ENCODE results near the gene TOMM70. TPM values are rescaled to one million over a fixed set of nuclear protein-coding genes. Genes with fewer than 3 reads are reported as not detected.
"Not testable (repeated sequence)": the region's sequence is repeated elsewhere in the genome, so short reads cannot be mapped to it uniquely, and the experiment has no call there.

Gene TOMM70
- total RNA-seq, 1 experiment from 2014 or later, result 62.2 TPM

DNA sequence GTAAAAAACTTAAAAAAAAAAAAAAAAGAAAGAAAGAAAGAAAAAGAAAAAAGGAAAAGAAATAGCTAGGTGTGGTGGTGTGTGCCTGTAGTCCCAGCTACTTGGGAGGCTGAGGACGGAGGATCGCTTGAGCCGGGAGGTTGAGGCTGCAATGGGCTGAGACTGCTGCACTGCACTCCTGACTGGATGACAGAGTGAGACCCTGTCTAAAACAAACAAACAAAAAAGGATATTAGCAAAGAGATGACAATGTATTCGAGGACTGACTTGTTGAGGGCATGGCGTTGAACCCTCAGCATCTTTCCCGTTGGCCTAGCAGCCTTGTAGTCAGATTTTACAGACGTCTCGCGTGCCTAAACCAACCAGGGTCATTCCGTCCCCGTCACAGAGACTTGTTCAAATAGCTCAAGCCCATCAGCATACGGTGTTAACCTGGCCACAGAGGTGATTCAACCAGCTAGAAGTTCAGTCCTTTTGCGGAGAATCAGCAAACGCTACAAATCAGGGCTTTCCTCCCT lies 66.9 kb downstream of the TOMM70 start:
- no peak for DNase-seq
- Histone ChIP-seq H3K36me3 (replicated peaks; ENCODE audit: control insufficient read depth, insufficient read depth, low read length) (no peaks in the 10 kb centered on the region), H3K27me3 (ENCODE audit: control insufficient read depth, insufficient read depth, low read length) (no peaks in the 10 kb centered on the region), H3K4me3 (ENCODE audit: insufficient read depth, low read depth, low read length) (peak overlapping the region; percentile 72)

DNA sequence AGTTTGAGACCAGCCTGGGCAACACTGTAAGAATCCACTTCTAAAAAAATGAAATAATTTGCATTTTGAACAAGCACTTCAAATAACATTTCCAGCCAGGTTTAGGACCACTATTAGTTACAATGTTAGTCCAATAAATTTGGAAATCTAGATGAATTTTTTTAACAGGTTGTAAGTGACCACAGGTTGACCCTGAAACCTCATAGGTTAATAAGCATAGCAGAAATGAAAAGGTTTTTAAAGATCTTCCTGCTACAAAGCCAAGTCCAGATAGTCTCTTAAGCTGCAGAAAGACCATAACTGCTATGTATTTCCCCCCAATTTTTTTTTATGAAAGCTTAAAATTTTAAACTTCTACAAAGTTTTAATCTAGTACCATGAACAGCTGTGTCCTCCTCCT lies 67.8 kb downstream of the TOMM70 start:
- Histone ChIP-seq H3K4me3 (ENCODE audit: insufficient read depth, low read depth, low read length) (no peak overlapping the region), H3K27me3 (ENCODE audit: control insufficient read depth, insufficient read depth, low read length) (no peaks in the 10 kb centered on the region), H3K36me3 (replicated peaks; ENCODE audit: control insufficient read depth, insufficient read depth, low read length) (no peaks in the 10 kb centered on the region)
- no peak for DNase-seq

DNA sequence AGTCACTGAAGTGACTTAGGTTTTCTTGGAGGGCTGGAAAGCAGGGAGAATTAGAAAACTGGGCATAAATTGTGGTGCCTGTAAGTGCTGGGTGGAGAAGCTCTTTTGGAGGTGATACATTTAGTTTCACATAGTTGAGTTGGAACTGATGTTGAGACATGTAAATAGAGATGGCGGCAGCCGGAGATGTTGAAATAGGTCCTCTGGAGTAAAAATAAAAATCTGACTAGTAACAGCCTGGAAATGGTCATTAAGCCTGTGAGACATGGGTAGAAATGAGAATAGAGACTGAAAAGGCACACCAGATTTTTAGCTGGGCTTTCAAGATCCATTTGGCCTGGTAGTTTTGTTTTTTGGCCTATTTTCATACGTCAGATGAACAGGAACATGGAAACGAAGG lies 69.2 kb downstream of the TOMM70 start:
- Histone ChIP-seq H3K36me3 (replicated peaks; ENCODE audit: control insufficient read depth, insufficient read depth, low read length) (no peaks in the 10 kb centered on the region), H3K4me3 (ENCODE audit: insufficient read depth, low read depth, low read length) (no peak overlapping the region), H3K27me3 (ENCODE audit: control insufficient read depth, insufficient read depth, low read length) (no peaks in the 10 kb centered on the region)
- no peak for DNase-seq

DNA sequence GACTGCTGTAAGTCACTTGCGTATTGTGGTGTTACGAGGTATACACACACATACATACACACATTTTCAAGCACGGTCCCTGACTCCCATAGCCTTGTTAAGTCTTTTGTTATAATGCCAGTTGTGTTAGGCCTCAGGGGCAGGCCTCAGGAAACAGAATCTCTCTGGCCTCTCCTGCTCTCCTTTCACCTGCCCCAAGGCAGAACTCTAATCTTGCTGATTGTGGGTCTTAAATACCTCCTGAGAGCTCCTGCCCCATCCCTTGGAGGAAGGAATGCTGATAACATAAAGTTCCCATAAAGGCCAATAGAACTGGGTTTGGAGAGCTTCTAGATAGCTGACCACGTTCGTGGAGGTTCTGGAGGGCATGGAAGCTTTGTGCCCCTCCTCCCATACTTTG lies 70.2 kb downstream of the TOMM70 start:
- no peak overlapping the region for H3K4me3 ChIP-seq (ENCODE audit: insufficient read depth, low read depth, low read length)
- no peaks in the 10 kb centered on the region for H3K36me3 ChIP-seq (replicated peaks; ENCODE audit: control insufficient read depth, insufficient read depth, low read length)
- no peaks in the 10 kb centered on the region for H3K27me3 ChIP-seq (ENCODE audit: control insufficient read depth, insufficient read depth, low read length)
- DNase-seq, result no peak

DNA sequence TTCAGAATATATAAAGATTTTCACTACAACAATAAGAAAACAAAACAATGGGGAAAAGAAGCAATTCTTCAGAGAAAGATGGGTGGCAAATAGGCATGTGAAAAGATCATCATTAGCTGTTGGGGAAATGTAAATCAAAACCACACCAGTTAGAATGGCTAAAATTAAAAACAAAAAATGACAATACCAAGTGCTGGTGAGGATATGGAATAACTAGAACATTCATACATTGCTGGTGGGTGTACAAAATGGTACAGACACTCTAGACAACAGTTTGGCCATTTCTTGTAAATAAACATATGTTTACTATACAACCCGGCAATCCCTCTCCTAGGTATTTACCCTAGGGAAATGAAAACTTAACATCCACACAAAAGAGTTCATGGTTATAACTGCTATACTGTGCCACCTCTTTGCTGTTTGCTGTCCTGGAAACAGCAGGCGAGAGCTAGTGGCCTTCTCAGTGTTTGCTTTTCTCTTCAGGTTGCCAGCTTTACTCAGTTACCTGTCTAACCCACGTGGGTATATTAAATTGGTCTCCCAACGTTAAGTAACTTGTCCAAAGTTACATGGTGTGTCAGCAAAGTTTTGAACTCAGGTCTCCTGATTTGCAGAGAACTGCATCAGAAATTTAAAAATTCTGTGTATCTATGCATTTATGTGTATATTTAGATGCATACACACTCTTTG lies 70.9 kb downstream of the TOMM70 start:
- H3K36me3 ChIP-seq (replicated peaks; ENCODE audit: control insufficient read depth, insufficient read depth, low read length), result no peaks in the 10 kb centered on the region
- DNase-seq, result no peak
- no peaks in the 10 kb centered on the region for H3K27me3 ChIP-seq (ENCODE audit: control insufficient read depth, insufficient read depth, low read length)
- no peak overlapping the region for H3K4me3 ChIP-seq (ENCODE audit: insufficient read depth, low read depth, low read length)

DNA sequence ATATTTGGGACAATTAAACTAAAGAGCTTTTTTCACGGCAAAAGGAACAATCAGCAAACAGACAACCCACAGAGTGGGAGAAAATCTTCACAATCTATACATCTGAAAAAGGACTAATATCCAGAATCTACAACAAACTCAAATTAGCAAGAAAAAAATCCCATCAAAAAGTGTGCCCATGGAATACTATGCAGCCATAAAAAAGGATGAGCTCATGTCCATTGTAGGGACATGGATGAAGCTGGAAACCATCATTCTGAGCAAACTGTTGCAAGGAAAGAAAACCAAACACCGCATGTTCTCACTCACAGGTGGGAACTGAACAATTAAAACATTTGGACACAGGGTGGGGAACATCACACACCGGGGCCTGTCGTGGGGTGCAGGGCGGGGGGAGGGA lies 73.5 kb downstream of the TOMM70 start:
- not testable (repeated sequence) for H3K4me3 ChIP-seq (ENCODE audit: insufficient read depth, low read depth, low read length); H3K36me3 ChIP-seq (replicated peaks; ENCODE audit: control insufficient read depth, insufficient read depth, low read length); H3K27me3 ChIP-seq (ENCODE audit: control insufficient read depth, insufficient read depth, low read length); DNase-seq

DNA sequence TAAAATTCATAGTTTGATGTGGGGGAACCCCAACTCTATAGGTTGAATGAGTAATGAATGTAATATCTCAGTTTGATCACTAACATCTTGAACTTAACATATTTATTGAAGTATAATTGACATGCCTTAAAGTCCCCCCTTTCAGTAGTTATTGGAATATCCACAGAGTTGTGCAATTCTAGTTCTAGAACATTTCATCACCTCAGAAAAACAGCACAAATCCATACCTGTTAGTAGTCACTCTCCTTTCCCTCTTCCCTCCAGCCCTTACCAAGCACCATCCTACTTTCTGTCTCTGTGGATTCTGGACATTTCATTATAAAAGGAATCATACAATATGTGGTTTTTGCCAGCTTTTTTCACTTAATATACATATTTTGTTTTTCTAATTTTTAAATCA lies 75.1 kb downstream of the TOMM70 start:
- DNase-seq, result no peak
- no peaks in the 10 kb centered on the region for H3K36me3 ChIP-seq (replicated peaks; ENCODE audit: control insufficient read depth, insufficient read depth, low read length)
- no peak overlapping the region for H3K4me3 ChIP-seq (ENCODE audit: insufficient read depth, low read depth, low read length)
- no peaks in the 10 kb centered on the region for H3K27me3 ChIP-seq (ENCODE audit: control insufficient read depth, insufficient read depth, low read length)

DNA sequence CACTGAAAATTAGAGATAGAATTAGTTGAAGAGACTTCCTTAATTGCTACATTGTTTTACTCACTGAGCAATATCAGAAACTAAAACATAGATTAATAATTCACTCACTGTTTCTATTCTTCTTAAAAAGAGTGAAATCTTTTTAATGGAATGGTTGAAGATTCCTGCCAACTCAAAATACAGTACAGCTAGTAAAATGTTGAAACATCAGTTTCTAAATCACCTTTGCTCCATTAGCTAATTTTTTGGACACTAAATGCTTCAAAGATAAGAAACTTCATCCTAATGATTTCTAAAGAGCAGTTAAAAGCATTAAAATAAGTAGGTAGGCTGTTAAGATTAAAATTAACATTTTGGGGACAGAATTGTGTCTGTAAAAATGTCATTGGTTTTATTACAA lies 76.8 kb downstream of the TOMM70 start:
- no peaks in the 10 kb centered on the region; the same call in 1 of the 2 replicates for H3K36me3 ChIP-seq (replicated peaks; ENCODE audit: control insufficient read depth, insufficient read depth, low read length)
- DNase-seq, result no peak

DNA sequence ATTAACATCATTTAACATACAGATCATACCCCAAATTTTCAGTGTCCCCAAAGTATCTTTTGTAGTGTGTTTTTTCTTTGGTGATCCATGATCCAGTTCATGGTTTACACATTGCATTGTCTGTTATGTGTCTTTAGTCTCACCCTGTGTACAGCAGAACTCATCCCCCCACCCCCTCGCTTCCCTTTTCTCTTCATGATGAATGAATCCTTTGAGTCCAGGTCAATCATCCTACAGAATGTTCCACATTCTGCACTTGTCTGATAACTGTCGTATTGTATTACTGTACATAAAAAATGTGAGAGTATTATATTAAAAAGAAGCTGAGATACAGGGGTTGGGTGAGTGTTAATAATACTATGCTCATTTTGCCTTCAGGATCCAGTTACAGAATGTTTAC lies 80.9 kb downstream of the TOMM70 start:
- DNase-seq, result no peak
- no peak overlapping the region for H3K4me3 ChIP-seq (ENCODE audit: insufficient read depth, low read depth, low read length)
- no peaks in the 10 kb centered on the region for H3K27me3 ChIP-seq (ENCODE audit: control insufficient read depth, insufficient read depth, low read length)

More for the DNA sequence above, 76.8 kb downstream of the TOMM70 start:
- Histone ChIP-seq H3K27me3 (ENCODE audit: control insufficient read depth, insufficient read depth, low read length) (no peaks in the 10 kb centered on the region), H3K4me3 (ENCODE audit: insufficient read depth, low read depth, low read length) (no peak overlapping the region)

DNA sequence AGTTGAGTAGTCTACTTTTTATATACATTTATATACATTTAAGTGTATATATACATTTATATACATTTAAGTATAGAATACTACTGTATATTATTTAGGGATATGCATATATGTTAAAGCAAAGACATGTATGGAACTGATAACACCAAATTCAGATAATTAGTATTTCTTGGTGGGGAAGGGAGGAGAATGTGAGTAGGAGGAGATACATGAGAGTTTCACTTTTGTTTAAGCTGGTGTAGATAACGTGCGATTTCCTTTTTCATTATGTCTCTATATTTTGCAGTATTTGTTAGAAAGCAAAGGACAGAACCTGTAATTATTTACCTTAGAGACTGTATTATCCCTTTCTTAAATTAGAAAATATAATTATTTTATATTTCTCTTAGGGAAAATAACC lies 83.0 kb downstream of the TOMM70 start:
- no peak for DNase-seq
- Histone ChIP-seq H3K36me3 (replicated peaks; ENCODE audit: control insufficient read depth, insufficient read depth, low read length) (no peaks in the 10 kb centered on the region; the same call in 1 of the 2 replicates), H3K4me3 (ENCODE audit: insufficient read depth, low read depth, low read length) (no peak overlapping the region), H3K27me3 (ENCODE audit: control insufficient read depth, insufficient read depth, low read length) (no peaks in the 10 kb centered on the region)

More for the DNA sequence above, 80.9 kb downstream of the TOMM70 start:
- no peaks in the 10 kb centered on the region; the same call in 1 of the 2 replicates for H3K36me3 ChIP-seq (replicated peaks; ENCODE audit: control insufficient read depth, insufficient read depth, low read length)

DNA sequence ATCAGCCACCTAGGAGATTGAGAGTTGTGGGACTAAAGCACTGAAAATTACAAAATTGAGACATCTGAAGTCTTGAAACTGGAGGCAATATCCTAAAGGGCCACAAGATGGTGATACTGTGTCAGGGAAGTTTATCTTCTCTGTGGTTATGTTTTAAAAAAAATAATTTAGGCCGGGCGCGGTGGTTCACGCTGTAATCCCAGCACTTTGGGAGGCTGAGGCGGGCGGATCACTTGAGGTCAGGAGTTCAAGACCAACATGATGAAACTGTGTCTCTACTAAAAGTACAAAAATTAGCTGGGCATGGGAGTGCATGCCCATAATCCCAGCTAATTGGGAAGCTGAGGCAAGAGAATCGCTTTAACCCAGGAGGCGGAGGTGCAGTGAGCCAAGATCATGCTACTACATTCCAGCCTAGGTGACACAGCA lies 84.2 kb downstream of the TOMM70 start:
- DNase-seq, result peak; percentile 18
- H3K4me3 ChIP-seq (ENCODE audit: insufficient read depth, low read depth, low read length), result no peak overlapping the region
- H3K27me3 ChIP-seq (ENCODE audit: control insufficient read depth, insufficient read depth, low read length), result no peaks in the 10 kb centered on the region
- no peaks in the 10 kb centered on the region; the same call in 1 of the 2 replicates for H3K36me3 ChIP-seq (replicated peaks; ENCODE audit: control insufficient read depth, insufficient read depth, low read length)

Other genes with a start within 250 kb of the TOMM70 start
- gene TBC1D23, start 140.1 kb downstream of the TOMM70 start, total RNA-seq (2014; rRNA removed; shearing (Covaris generic)), result 63.0 and 121 TPM in 2 replicates
- 36.8 and 37.8 TPM in 2 replicates for gene NIT2, start 66.3 kb downstream of the TOMM70 start, total RNA-seq (2014; rRNA removed; shearing (Covaris generic))
- 7.2 and 12.3 TPM in 2 replicates for gene LNP1, start 450 bp upstream of the TOMM70 start, total RNA-seq (2014; rRNA removed; shearing (Covaris generic))
- 3.8 and 4.8 TPM in 2 replicates for gene TMEM45A, start 91.5 kb upstream of the TOMM70 start, total RNA-seq (2014; rRNA removed; shearing (Covaris generic))
- not detected in 2 replicates for gene ADGRG7, start 208.5 kb upstream of the TOMM70 start, total RNA-seq (2014; rRNA removed; shearing (Covaris generic))